ENCODE data around the gene INPP4A.

The INPP4A gene

GRCh38 chr2:98519156-98519555 is 74.5 kb downstream of the INPP4A start:
- no peak for DNase-seq

GRCh38 chr2:98519851-98520250 is 75.2 kb downstream of the INPP4A start:
- DNase-seq = no peak

GRCh38 chr2:98520806-98521205 is 76.1 kb downstream of the INPP4A start:
- no peak for DNase-seq

GRCh38 chr2:98521266-98521665 is 76.6 kb downstream of the INPP4A start:
- DNase-seq = no peak

GRCh38 chr2:98522854-98523253 is 78.2 kb downstream of the INPP4A start:
- DNase-seq = no peak

- no peak for DNase-seq
Measured at GRCh38 chr2:98524168-98524567, 79.5 kb downstream of the INPP4A start.

GRCh38 chr2:98528349-98528748 is 83.7 kb downstream of the INPP4A start:
- DNase-seq = no peak

- no peak for DNase-seq
Measured at GRCh38 chr2:98530114-98530513, 85.5 kb downstream of the INPP4A start.

GRCh38 chr2:98532756-98533155 is 88.1 kb downstream of the INPP4A start:
- DNase-seq = no peak

- DNase-seq = no peak
Measured at GRCh38 chr2:98533547-98533946, 88.9 kb downstream of the INPP4A start.

GRCh38 chr2:98534761-98535160 is 90.1 kb downstream of the INPP4A start:
- no peak for DNase-seq

- no peak for DNase-seq
Measured at GRCh38 chr2:98535971-98536677, 91.5 kb downstream of the INPP4A start.

- no peak for DNase-seq
Measured at GRCh38 chr2:98537390-98538126, 92.9 kb downstream of the INPP4A start.

- no peak for DNase-seq
Measured at GRCh38 chr2:98538280-98539041, 93.8 kb downstream of the INPP4A start.

- no peak for DNase-seq
Measured at GRCh38 chr2:98539056-98539735, 94.5 kb downstream of the INPP4A start.

GRCh38 chr2:98540536-98540935 is 95.9 kb downstream of the INPP4A start:
- no peak for DNase-seq

- DNase-seq = no peak
Measured at GRCh38 chr2:98541489-98541888, 96.8 kb downstream of the INPP4A start.

GRCh38 chr2:98541906-98542305 is 97.2 kb downstream of the INPP4A start:
- DNase-seq = no peak

- no peak for DNase-seq
Measured at GRCh38 chr2:98543214-98543613, 98.6 kb downstream of the INPP4A start.

GRCh38 chr2:98543842-98544241 is 99.2 kb downstream of the INPP4A start:
- DNase-seq = no peak

- DNase-seq = no peak
Measured at GRCh38 chr2:98545591-98545990, 100.9 kb downstream of the INPP4A start.

- no peak for DNase-seq
Measured at GRCh38 chr2:98546186-98546585, 101.5 kb downstream of the INPP4A start.

- DNase-seq = no peak
Measured at GRCh38 chr2:98547092-98547790, 102.6 kb downstream of the INPP4A start.
